ENCODE results near the gene PCLO.
"Not testable (repeated sequence)": the region's sequence is repeated elsewhere in the genome, so short reads cannot be mapped to it uniquely, and the experiment has no call there.

PCLO gene

DNA sequence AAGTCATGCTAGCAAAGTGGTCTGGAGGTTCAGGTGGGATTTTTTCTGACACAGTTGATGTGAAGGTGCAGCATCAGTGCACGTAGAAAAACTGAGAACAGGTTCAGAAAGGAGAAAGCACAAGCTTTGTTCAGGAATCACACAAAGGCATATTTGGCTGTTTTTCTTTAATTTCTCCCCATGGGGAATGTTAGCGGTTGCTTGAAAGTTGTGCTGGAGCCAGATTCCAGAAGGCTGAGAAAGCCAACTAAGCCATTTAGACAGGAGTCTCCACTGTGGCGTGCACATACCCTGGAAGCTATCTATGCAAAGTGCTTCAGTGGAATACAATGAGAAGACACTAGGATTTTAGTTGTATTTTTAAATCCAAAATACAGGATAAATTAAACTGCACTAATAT lies 201.4 kb downstream of the PCLO start:
- no peak for DNase-seq

DNA sequence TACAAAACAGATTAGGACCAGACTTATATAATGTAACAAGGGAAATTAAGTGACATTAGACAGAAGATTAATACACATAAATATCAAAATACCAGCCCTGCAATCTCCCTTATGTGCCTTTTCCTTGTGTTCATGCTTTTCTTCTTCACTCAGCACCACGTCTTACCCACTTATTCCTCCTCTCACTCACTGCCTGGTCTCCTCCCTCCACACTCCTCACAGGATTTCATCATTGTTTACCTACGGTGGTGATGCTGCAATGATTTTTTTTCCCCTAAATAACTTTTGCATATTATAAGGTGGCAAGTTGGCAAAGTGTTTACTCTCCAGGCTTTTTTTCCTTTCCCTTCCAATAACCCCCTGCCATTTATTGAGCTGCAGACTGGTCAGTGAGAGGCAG lies 203.2 kb downstream of the PCLO start:
- DNase-seq = no peak

DNA sequence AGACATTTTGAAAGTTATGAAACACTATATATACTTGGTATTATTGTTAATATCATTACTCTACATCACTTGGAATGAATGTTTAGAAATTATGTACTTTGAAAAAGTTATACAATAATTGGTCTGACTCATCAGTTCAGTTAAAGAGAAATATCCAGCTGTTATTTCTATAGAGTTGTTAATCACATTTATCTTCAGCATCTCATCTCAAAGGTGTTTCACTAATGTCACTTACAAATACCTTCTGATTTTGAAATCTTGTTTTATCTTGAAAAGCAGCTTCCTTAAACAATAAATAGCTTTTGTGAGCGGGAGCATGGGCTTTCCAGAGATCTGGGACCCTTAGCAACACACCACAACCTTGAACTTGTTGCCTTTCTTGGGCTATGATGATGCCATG lies 205.2 kb downstream of the PCLO start:
- DNase-seq = no peak

DNA sequence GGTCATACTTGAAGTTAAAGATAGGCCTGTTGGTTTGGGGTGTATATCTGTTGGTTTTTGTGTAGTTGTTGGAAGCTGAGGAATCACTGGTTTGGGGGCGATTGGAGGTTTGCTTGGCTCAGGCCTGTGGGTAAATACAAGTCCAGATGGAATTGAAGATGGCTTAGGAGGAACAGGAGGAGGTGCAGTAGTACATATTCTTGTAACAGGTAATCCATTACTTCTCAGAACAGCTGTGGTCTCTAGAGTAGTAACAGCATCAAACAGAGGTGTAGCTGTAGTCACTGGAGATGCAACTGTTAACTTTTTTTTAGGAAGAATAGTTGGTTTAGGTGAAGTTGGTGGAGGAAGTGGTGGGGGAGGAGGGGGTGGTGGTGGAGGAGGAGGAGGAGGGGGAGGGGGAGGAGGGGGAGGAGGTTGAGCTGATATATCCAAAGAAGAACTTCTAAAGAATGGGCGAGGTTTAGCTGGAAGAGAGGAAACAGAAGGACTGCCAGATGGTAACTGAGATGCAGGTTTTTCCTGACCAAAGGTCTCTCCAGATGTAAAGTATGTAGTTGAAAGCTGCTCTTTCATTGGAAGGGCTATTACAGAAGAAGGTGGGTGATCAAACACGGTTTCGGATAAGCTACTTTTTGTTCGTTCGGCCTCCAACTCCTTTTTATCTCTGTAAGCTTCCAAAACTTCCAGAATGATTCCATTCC lies 209.2 kb downstream of the PCLO start:
- DNase-seq = no peak

DNA sequence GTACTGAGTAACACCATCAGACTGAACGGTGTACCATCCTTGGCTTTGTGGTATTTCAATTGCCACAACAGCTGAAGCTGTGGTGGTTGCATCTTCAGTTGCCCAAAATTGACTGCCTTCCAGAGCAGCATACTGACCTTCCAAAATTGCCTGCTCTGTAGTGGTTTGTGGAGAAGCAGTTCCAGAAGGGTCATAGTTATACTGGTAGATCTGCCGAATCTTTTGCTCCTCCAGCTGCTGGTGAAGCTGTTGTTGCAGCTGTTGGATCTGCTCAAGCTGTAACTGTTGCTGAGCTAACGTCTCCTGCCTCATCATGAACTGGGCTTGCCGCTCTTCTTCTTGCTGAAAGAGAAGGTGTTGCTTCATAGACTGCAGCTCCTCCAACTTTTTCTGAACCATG lies 212.2 kb downstream of the PCLO start:
- DNase-seq = no peak

DNA sequence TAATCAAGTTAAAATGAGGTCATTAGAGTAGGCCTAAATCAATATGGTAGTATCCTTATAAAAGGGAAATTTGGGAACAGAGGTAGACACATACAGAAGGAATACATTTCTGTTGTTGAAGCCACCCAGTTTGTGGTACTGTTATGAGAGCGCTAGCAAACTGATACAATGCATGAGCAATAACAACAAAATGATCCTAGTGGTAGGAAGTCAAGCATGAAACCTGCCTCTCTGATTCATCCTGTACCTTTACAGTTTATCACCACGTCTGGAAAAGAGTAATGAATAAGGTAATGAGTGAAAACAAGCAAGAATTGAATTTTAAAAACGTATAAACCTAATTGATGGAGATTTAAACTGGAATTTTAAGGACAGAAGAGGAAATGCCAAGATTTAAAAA lies 217.2 kb downstream of the PCLO start:
- no peak for DNase-seq

DNA sequence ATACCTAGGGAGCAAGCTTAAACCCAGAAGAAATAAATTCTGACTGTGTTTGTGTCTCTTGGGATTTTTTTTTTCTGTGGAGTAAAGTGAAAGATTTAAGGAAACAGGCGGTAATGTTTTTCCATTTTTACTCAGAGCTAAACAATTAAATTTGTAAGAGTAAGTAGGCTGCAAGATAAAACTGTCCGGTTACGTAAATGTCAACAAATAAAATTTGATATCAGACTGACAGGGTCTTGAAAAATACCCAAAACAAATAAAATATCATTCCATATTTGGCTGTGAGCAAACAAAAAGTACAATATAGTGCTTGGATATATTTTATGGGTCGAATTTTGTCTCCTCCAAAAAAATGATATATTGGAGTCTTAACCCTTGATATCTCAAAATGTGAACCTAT lies 217.6 kb downstream of the PCLO start:
- no peak for DNase-seq

DNA sequence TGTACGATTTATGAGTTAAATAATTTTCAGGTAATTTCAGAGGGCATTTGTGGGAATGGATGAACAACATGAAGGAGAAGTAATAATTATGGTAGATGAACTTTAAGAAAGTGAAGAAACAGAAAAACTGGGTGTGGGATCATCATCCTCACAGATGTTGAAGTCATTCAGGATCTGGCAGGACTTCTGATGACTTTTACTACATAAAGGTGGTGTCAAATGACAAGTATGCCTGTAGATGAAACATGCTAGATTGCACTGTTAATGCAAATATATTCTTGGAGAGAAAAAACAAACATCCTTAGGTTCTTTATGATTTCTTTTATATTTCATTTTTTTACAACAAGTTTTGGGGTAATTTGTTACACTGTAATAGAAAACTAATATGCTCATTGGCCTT lies 230.2 kb downstream of the PCLO start:
- no peak for DNase-seq

DNA sequence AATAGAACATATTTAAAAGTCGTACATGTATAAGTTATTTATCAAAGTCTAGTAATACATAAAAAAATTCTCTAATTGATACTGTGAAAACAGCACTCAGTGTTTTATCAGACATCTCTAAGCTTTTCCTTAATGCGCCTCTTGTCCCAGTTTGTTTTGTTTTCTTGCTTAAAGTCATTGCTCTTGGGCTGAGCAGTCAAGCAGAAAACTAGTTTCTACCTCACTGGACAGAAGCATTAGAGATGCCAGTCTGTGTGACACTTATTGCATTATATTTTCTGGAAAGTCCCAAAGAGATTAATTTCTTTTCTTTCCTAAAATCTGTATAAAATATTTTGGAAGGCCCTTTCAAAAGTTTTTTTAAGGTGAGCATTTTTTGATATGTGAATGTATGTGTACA lies 236.2 kb downstream of the PCLO start:
- no peak for DNase-seq

DNA sequence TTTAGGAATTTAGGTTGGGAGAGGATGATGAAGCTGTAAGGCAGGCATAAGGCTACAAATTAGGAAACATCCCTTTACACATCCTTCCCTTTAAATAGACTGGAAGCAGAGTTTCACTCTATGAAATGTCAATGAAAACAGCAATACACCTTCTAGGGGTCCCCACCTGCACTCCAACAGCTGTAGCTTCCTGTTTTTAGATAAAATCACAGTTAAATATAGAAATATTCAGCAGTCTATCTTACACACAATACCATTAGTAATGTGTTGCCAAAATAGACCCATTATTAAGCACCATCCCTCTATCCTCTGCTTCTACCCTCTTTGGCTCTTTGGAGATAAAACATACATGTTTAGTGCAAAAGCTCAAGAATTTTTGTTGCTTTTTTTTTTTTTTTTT lies 237.4 kb downstream of the PCLO start:
- no peak for DNase-seq

DNA sequence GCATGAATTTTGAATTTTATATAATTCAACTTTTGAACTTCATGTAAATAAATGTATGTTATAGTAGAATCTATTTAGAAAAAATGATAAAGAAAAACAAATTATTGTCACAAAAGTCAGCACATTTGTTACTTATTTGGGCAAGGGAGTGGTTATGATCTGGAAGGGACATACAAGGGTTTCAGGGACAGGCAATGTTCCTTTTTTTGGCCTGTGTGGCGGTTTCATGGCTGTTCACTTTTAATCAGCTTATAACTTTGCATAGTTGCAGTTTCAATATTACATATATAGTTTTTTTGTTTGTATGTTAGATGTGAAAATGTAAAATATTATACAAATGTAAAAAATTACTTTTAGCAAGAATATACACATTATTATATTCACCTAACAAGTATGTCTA lies 256.2 kb downstream of the PCLO start:
- DNase-seq = no peak

DNA sequence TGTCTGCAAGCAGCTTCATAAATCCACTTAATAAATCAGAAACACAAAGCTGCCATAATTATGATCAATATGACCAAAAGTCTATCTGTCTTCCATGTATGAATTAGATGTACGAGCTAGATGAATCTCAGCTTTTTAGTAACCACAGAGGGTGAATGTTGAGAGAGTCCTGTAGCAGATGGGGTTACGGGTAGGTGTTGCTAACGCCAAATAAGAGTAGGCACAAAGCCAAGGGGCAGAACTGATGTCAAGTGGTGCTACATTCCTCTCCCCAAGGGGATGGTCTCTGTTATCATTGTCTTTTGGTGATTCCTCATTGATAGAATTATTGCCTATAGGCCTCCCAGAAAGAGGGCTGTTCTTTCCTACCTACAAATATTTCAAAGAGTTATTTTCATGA lies 257.8 kb downstream of the PCLO start:
- no peak for DNase-seq

DNA sequence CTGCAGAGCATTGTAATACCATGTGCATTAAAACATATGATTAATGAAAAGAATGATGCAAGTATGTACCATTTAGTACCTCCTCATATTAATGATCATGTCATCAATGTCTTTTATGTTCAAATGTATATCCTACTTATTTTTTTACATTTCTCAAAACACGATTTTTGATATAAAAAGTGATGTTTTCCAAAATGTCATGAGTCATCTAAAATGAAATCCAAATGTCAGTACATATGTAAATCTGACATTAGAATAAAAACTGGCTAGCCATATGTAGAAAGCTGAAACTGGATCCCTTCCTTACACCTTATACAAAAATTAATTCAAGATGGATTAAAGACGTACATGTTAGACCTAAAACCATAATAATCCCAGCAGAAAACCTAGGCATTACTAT lies 261.6 kb downstream of the PCLO start:
- not testable (repeated sequence) for DNase-seq

DNA sequence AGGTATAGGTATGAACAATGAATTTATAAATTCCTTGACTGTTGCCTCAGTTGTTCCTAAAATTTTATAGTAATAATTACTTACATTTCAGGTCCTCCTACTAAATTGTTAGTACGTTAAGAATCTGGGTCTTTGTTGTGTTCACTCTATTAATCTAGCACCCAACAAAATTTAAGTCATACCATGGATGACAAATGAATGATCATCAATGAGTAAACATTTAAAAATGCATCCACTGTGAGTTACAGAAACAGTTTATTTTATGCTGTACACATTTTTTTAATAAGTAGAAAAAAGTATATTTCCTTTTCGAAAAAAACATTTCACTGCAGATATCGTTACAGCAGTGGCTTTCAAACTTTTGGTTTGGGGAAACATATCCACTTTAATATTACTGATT lies 265.2 kb downstream of the PCLO start:
- no peak for DNase-seq

DNA sequence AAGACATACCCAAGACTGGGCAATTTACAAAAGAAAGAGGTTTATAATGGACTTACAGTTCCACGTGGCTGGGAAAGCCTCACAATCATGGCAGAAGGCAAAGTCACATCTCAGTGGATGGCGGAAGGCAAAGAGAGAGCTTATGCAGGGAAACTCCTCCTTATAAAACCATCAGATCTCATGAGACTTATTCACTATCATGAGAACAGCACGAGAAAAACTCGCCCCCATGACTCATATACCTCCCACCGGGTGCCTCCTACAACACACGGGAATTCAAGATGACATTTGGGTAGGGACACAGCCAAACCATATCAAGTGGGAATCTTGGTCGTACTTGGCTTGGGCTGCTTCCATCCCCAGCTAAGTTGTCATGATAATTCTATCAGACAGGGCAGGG lies 268.3 kb downstream of the PCLO start:
- not testable (repeated sequence) for DNase-seq

DNA sequence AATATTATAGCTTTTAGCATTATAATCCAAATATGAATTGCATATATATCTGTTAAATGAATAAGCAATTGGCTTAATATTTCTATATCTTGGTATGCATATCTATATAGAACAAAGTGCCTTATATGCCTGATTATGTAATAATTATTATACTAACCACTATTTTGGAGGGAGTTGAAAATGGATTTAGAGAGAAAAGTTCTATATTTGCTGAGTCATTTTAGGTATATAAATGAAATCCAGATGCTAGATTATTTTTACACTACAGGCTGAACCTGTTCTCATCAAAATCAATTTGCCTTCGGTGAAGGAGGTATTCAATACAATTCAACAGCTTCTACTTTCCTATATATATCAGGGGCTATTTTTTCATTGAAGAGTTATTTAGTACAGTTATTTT lies 276.4 kb downstream of the PCLO start:
- DNase-seq = no peak

DNA sequence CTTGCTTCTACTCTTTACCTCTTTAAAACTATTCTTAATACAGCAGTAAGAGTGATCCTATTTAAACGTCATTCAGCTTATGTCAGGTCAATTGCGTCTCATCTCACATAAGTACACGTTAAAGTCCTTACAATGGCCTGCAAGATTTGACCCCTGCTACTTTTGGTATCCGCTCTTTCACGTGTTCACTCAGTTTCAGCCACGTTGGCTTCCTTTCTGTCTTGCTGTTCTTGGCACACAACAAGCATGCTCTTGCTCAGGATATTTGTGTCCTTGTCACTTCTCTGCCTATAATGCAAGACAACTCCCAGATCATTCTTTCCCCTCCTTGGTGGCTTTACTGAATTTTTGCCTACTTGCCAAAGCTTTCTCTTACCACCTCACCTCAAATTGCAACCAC lies 296.8 kb downstream of the PCLO start:
- no peak for DNase-seq

DNA sequence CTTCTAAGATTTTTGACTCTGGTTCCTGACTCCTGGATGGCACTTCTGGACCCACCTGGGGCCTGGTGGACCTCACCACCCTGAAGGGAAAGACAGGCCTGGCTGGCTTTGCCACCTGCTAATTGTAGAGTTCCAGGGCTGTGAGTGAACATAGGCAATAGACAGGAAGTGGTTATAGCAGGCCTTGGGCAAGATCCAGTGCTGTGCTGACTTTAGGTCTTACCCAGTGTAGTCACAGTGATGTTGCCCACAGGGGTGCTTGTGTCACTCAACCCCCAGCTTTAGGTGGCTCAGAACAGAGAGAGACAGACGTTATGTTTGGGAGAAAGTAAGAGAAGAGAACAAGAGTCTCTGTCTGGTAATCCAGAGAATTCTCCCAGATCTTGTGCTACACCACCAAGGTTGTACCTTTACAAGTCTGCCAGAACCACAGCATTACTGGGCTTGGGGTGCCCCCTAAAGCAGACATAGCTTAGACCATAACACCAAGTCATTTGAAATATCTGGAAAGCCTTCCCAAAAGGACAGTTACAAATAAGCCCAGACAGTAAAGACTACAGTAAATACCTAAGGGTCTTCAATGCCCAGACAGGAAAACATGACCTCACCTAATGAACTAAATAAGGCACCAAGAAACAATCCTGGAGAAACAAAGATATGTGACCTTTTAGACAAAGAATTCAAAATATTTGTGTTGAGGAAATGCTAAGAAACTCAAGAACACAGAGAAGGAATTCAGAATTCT lies 303.4 kb downstream of the PCLO start:
- no peak for DNase-seq

DNA sequence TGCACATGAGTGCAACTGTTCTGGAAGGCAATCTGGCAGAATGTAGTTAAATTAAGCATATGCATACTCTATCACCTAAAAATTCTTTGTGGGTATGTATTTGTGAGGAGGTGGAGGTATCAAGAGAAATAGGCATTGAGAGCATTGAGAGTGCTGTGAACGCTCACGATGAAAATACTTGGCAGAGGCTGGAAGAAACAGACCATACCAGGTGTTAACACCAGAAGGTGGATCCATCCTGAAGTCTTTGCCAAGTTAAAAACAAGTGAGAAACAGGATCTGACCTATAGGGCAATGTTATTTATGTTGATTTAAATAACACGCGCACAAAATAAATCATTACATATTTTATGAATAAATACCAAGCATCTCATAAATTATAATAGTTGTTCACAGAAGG lies 311.6 kb downstream of the PCLO start:
- DNase-seq = no peak

DNA sequence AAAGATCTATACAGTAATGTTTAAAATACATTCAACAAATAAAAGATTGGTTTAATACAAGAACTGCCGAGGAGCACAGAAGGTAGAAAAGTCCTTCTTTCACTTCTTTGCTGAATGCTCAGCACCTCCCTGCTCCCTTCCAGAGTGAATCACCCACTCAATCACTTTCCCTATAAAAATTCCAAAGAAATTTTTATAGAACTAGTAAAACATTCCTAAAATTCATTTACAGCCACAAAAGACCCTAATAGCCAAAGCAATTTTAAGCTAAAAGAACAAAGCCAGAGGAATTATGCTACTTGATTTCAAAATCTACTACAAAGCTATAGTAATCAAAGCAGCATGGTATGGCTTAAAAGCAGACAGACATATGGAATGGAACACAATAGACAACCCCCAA lies 320.9 kb downstream of the PCLO start:
- no peak for DNase-seq

DNA sequence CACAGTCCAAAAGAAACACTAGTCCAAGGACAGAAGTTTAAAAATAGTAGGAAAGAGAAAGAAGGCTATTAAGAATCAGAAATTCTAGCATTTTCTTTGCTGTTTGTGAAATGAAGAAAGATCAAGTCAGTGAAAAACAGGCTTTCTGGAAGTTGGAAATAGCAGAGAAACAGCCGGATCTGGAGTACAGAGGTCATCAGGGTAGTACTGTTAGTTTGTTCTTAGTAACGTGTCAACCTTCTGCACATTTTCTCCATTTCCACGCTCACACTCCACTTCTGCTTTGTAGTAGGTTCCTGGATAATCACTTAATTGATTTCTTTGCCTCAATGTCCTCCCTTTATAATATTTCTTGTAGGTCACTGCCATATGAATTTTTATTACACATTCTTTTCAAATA lies 322.6 kb downstream of the PCLO start:
- DNase-seq = no peak

DNA sequence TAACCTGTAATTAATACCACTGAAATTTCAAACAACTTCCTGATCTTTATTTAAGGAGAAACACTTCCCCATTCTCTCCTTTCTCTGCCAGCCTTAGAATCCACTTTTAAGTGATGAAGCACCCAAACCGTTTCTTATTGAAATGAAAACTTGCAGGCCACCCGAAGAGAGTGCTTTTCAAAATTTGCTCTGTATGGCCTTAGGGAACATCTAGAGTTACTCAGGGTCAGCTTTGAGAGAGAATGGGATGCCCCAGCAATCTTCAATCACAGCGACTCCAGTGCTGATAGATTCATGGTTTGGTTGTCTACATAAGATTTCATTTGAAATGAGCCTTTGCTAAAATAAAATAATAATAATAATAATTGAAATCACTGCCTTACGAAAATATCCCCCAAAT lies 323.1 kb downstream of the PCLO start:
- DNase-seq = no peak

DNA sequence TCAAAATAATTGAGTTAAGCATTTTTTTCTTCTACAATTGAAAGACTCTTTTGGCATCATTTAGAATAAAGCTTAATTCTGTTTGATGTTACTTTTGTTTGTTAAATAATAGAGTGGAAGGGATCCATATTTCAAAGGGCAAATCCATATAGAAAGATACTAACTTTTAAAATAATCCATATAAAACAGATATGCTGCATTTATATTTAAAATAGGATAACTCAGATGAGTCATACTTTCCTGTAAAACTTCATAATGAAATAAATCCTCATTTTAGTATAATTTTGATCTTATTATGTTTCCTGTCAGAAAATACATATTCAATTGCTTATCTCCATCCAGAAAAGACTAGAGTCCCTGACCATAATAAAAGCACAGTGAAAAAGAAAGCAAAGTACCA lies 323.6 kb downstream of the PCLO start:
- DNase-seq = no peak

DNA sequence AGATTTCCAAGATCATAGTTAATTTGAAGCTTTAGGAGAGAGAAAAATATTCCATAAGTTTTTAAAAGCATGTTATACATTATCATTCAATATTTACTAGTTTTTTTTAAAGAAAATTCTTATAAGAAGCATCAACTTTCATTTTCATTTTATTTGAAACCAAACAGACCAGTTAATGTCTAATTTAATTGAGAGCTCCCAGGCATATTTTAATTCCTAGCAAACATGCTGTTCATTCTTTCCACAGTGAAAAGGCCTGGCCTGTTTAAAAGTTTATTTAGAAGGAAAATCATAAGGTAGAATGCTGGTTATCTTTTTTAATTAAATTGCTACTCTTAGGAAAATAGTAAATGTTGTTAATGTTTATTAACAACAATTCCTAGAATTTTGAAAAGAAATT lies 324.4 kb downstream of the PCLO start:
- no peak for DNase-seq

DNA sequence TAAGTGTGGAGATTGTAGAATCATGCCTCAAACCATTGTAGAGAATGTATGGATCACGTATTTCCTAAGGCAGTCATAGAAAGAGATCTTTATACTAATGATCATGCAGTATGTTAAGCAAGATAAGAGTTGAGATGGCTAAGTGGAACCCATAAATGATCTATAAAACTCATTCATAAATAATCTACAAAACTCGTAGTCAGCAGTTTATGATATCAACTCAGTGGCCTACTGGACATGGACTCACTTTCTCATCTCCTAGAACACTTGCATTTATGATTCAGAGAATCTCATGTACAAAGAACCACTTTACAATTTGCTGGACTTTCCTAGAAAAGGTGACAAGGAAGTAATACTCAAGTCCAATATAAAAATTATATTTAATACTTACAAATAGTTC lies 339.6 kb downstream of the PCLO start:
- no peak for DNase-seq

Data from NCI-H748 treated with DMSO at 0.1 percent for 48 hours (cell line).